OCI-LY3 (cell line): ENCODE results near the gene NEK10.

ENCODE experiments used
- H2AFZ ChIP-seq: fragments of 200-600, 300-600 bp; shearing (Covaris generic); 2 replicates; pipeline ENCODE4 v1.6.0; 2014; ENCODE audit warnings: antibody characterized with exemption, low read depth, low read length
- H3K27ac ChIP-seq: fragments of 200-600, 300-600 bp; sonication (generic); 2 replicates; pipeline ENCODE4 v1.5.1; 2014; ENCODE audit warnings: mild to moderate bottlenecking, low read length, moderate library complexity, mixed read lengths
- H3K27me3 ChIP-seq: fragments of 200-600, 300-600 bp; sonication (generic); 2 replicates; pipeline ENCODE4 v1.6.1; 2014; ENCODE audit warnings: low read depth, low read length, mixed read lengths
- H3K36me3 ChIP-seq: fragments of 200-600, 300-600 bp; sonication (generic); replicated peaks from 2 replicates; pipeline ENCODE3; 2014; ENCODE audit warnings: low read depth, low read length, mixed read lengths
- H3K4me1 ChIP-seq: fragments of 300-600, 200-600 bp; sonication (generic); 2 replicates; pipeline ENCODE4 v1.6.1; 2014; ENCODE audit warnings: low read length, mixed read lengths
- H3K4me2 ChIP-seq: fragments of 200-600, 300-600 bp; sonication (generic); 2 replicates; pipeline ENCODE4 v1.6.1; 2014; ENCODE audit warnings: low read length, mixed read lengths
- H3K4me3 ChIP-seq: fragments of 300-600, 200-600 bp; sonication (generic); 2 replicates; pipeline ENCODE4 v1.5.1; 2014; ENCODE audit warnings: antibody characterized with exemption, mild to moderate bottlenecking, low read length, moderate library complexity
- H3K79me2 ChIP-seq: fragments of 300-600, 200-600 bp; shearing (Covaris generic); 2 replicates; pipeline ENCODE4 v1.6.1; 2014; ENCODE audit warnings: mild to moderate bottlenecking, low read length, mixed read lengths
- H3K9ac ChIP-seq: fragments of 300-600, 200-600 bp; shearing (Covaris generic); 2 replicates; pipeline ENCODE4 v1.6.0; 2014; ENCODE audit warnings: mild to moderate bottlenecking, low read length, moderate library complexity
- H3K9me3 ChIP-seq: fragments of 200-600, 300-600 bp; shearing (Covaris generic); 2 replicates; pipeline ENCODE4 v1.6.1; 2014; ENCODE audit warnings: low read length, mixed read lengths; ENCODE audit not compliant: insufficient read depth
- H4K20me1 ChIP-seq: fragments of 200-600, 300-600 bp; sonication (generic); 2 replicates; pipeline ENCODE4 v1.6.1; 2016; ENCODE audit warnings: low read length, mixed read lengths; ENCODE audit not compliant: insufficient read depth
- CTCF ChIP-seq: fragments of 200-600, 300-600 bp; sonication (generic); IDR thresholded peaks from 2 replicates; pipeline ENCODE4 v1.5.1; 2014; ENCODE audit warnings: antibody characterized with exemption, low read length, low read depth
- EZH2phosphoT487 ChIP-seq: fragments of 200-600 bp; shearing (Covaris generic); IDR thresholded peaks from 2 replicates; pipeline ENCODE4 v1.6.1; 2018; ENCODE audit warnings: antibody characterized with exemption, mixed run types, low read depth

NEK10 gene

GRCh38 chr3:27133060-27133459, 236.1 kb downstream of the NEK10 start:
- no peaks in the 10 kb centered on the region for H3K4me1 ChIP-seq
- H3K9ac ChIP-seq = no peak overlapping the region
- no peak overlapping the region for H2AFZ ChIP-seq
- H3K27ac ChIP-seq = no peak overlapping the region
- H3K4me3 ChIP-seq = no peak overlapping the region
- no peaks in the 10 kb centered on the region for H3K36me3 ChIP-seq
- no peaks in the 10 kb centered on the region for H3K9me3 ChIP-seq
- TF ChIP-seq CTCF (no peak), EZH2phosphoT487 (no peak)
- no peaks in the 10 kb centered on the region for H3K79me2 ChIP-seq
- no peaks in the 10 kb centered on the region for H3K27me3 ChIP-seq
- no peak overlapping the region for H3K4me2 ChIP-seq
- no peaks in the 10 kb centered on the region for H4K20me1 ChIP-seq

GRCh38 chr3:27130796-27131195, 238.4 kb downstream of the NEK10 start:
- H2AFZ ChIP-seq = no peak overlapping the region
- no peaks in the 10 kb centered on the region for H3K9me3 ChIP-seq
- H3K79me2 ChIP-seq = no peaks in the 10 kb centered on the region
- H3K9ac ChIP-seq = no peak overlapping the region
- no peaks in the 10 kb centered on the region for H4K20me1 ChIP-seq
- TF ChIP-seq EZH2phosphoT487 = no peak
- no peak for TF ChIP-seq CTCF
- H3K27me3 ChIP-seq = no peaks in the 10 kb centered on the region
- no peak overlapping the region for H3K27ac ChIP-seq
- no peak overlapping the region for H3K4me2 ChIP-seq
- no peaks in the 10 kb centered on the region for H3K36me3 ChIP-seq
- H3K4me1 ChIP-seq = no peaks in the 10 kb centered on the region
- H3K4me3 ChIP-seq = no peak overlapping the region

- Histone ChIP-seq H3K9ac (no peak overlapping the region), H3K79me2 (no peaks in the 10 kb centered on the region), H4K20me1 (no peaks in the 10 kb centered on the region), H3K27me3 (no peaks in the 10 kb centered on the region), H3K4me1 (no peaks in the 10 kb centered on the region), H3K4me2 (no peak overlapping the region), H2AFZ (no peak overlapping the region), H3K36me3 (no peaks in the 10 kb centered on the region), H3K9me3 (no peaks in the 10 kb centered on the region), H3K27ac (no peak overlapping the region), H3K4me3 (no peak overlapping the region)
- TF ChIP-seq EZH2phosphoT487 (no peak), CTCF (no peak)
These were observed 241.3 kb downstream of the NEK10 start for GRCh38 chr3:27127879-27128278.

- H3K36me3 ChIP-seq = no peaks in the 10 kb centered on the region
- H3K4me3 ChIP-seq = no peak overlapping the region
- H2AFZ ChIP-seq = no peak overlapping the region
- H3K27ac ChIP-seq = no peak overlapping the region
- no peaks in the 10 kb centered on the region for H3K27me3 ChIP-seq
- H4K20me1 ChIP-seq = no peaks in the 10 kb centered on the region
- H3K9me3 ChIP-seq = no peaks in the 10 kb centered on the region
- TF ChIP-seq CTCF = no peak
- TF ChIP-seq EZH2phosphoT487 = no peak
- H3K4me2 ChIP-seq = no peak overlapping the region
- no peaks in the 10 kb centered on the region for H3K79me2 ChIP-seq
- H3K4me1 ChIP-seq = no peaks in the 10 kb centered on the region
- H3K9ac ChIP-seq = no peak overlapping the region
These were observed 242.0 kb downstream of the NEK10 start for GRCh38 chr3:27127195-27127594.
